Pulmonary artery endothelial cell (primary cell): Measurements from ENCODE around the gene POF1B. TPM values are rescaled to one million over a fixed set of nuclear protein-coding genes. Genes with fewer than 3 reads are reported as not detected.
"Not testable (repeated sequence)": the region's sequence is repeated elsewhere in the genome, so short reads cannot be mapped to it uniquely, and the experiment has no call there.

Source experiments
- DNase-seq: peaks from one replicate; pipeline ENCODE4 v3.0.0-alpha.2; 2011; ENCODE audit warnings: low read depth, low spot score
- total RNA-seq: library from RNA; depleted of rRNA; stranded (reverse); fragments of >200 nt; gene quantifications from 2 replicates; pipeline ENCODE4 v1.2.3, GENCODE V29; 2014

The POF1B gene, protein sequence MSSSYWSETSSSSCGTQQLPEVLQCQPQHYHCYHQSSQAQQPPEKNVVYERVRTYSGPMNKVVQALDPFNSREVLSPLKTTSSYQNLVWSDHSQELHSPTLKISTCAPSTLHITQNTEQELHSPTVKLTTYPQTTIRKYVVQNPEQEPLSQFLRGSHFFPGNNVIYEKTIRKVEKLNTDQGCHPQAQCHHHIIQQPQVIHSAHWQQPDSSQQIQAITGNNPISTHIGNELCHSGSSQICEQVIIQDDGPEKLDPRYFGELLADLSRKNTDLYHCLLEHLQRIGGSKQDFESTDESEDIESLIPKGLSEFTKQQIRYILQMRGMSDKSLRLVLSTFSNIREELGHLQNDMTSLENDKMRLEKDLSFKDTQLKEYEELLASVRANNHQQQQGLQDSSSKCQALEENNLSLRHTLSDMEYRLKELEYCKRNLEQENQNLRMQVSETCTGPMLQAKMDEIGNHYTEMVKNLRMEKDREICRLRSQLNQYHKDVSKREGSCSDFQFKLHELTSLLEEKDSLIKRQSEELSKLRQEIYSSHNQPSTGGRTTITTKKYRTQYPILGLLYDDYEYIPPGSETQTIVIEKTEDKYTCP
- total RNA-seq: 0.40 and 0.92 TPM in 2 replicates

DNA sequence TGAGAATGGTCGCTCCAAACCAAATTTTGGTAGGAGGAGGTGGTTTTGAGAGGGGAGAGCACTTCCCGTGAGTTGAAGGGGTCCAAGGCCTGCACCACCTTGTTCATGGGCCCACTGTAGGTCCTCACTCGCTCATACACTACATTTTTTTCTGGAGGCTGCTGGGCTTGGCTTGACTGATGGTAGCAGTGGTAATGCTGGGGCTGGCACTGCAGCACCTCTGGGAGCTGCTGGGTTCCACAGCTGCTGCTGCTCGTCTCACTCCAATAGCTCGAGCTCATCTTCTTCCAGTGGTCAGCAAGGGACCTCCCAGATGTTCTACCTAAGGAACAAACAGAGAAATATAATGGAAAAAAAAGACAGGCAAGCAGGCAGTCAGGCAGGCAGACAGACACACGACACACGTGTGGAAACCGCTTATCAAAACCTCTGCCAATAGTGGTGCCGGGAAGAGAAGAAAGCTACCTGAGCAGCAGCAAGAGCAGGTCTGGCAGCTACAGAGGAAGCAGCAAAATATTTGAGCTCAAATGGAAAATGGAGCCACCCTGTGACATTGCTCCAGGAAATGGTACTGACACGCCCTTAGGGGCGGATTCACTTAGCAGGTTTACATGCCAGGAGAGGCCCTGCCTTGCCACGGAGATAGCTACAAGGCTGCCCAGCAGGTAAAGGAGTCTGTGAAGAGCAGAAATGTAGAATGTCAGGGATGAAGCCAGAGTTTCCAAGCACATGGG lies at the start of gene POF1B:
POF1B (minus strand) TSS at position 492 of the 734 bp plus-strand sequence; CDS start at position 281, 211 bp downstream.
- DNase-seq: no peak

DNA sequence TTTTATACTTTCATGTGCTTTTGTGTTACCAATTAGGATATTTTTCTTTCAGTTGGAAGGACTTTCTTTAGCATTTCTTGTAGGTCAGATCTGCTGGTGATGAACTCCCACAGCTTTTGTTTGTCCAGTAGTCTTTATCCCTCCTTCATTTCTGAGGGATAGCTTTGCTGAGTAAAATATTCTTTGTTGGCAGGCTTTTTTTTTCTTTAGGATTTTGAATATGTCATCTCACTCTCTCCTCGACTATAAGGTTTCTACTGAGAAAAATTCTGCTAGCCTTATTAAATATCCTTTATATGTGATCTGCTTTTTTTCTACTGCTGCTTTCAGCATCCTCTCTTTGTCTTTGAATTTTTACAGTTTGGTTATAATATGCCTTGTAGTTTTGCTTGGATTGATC lies 49.6 kb upstream of the POF1B start:
- DNase-seq: no peak

DNA sequence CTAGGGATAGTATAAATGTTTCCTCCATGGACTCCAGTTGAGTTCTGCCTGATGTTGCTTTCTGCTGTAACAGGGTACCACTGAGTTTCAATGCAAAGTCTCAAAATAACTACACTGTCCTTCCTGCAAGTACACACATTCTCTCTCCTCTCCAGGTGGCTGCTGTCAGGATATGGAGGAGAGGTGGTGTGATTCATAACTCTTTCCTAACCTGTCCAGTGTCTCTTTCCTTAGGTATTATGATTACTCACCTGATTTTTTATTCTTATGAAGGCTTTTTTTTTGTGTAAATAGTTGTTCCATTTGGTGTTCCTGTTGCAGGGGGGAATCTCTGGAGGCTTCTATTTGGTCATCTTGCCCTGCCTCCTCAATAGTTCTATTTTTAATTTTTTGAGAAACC lies 39.8 kb upstream of the POF1B start:
- no peak for DNase-seq

DNA sequence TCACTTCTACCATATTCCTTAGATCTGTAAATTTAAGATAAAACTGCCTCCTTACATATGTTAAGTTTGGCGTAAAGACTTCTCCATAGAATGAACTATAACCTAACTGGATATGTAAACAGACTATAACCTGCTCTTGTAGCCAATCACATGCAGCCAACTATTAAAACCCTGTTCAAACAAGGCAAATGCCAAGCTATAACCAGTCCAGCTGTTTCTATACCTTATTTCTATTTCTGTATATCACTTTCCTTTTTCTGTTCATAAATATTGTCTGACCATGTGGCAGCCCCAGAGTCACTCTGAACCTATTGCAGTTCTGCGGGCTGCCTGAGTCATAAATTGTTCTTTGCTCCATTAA lies 12.4 kb upstream of the POF1B start:
- DNase-seq: no peak

DNA sequence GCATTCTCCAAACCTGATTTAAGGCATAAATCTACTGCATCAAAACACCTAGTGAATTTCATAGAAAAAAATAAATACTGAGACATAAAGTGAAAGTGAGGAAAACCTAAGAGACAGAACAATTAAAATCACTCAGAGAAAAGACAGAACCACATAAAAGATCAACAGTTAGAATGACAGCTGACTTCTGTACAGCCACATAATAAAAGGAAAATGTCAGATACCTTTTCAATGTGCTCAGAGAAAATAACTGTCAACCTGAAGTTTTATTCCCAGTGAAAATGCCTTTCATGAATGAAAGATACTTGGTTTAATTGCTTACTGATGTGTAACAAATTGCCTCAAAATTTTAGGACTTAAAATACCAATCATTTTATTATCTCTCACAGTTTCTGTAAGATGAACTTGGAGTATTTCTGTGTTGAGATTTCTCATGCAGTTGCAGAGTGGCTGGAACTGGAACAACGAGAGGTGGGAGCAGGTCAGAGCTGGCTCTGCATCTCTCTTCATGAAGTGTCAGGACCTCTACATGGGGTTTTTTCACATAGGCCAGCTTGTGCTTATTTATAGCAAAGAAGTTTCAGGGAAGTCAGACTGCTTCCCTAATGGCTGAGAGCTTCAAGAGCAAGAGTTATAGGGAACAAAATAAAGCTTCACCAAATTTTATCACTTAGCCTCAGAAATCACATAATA lies 11.9 kb upstream of the POF1B start:
- no peak for DNase-seq

DNA sequence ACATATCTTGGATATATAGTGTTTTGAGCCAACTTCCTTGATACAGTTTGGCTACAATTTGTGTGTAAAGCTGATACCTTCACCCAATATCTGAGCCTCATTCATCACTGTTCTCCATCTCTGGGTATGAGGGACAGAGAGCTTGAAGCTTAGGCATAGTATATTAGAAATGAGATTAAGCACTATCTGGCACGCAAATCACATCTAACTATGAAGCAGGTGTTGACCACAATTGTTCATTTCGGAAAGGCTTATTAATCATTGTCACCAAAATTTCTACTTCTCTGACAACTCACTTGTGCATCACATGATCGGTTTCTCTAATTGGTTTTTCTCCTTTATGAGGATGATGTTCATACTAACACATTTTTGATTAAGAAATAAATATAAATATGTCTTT lies 2.1 kb upstream of the POF1B start:
- no peak for DNase-seq

DNA sequence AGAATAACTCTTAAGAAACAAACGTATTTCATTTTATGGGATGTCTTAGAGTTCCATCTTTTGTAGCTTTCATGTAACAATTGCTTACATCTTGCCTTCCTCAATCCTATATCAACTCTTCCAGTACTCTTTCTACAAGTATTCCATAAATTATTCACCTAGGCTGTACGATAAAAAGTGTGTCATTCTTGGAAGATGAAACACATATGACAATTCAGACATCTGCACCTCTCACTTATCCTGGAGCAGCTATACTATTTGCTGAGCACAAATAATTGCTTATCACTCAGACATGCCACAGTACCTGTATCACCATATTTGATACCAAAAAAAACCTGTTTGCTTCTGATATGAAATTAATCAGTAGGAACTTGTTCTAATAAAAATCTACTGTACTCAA lies 1.0 kb downstream of the POF1B start:
- no peak for DNase-seq

DNA sequence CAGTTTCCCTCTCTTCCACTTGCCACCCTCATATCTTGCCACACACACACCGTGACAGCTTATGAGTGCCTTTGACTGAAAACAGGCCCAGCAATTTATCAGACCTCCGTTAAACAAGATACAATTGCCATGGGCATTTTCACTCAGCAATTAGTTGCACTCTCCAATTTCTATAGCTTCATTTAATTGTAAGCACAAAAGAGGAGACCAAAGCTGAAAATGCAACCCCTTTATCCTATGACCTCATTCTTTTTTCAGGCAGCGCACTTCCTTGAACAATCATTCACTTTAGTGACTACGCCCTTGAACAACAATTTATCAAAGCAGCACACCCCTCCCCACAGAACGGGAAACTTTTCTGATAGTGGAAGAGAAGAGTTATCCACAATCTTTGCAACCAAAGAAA lies 4.1 kb downstream of the POF1B start:
- DNase-seq: no peak

DNA sequence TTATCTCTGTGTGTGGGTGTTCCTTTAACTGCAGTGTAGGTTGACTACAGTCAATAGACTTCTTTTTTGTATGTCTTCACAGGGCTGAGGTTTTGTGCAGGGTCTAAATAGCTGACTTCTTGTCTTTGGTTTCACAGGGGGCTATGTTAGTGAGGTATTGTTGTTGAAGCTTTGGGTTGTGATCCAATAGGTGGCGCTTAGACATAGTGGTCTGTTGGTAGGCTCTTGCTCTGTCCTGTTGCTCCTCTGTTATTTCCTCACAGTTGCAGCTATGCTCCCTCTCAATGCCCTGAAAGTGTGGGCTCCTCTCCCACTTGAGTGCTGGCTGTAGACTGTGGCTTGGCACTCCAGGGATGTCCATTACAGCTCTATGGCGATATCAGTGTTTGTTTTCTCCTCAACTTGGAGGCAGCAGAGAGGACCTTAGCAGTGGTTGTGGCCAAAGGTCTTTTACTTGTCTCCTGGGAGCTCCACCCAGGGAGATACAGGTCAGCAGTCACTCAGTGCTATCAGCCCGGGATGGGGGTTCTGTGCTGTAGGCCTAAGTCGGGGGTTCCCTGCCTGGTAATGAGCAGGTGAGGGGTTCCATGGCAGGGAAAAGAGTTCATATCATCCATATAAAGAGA lies 14.0 kb downstream of the POF1B start:
- DNase-seq: no peak

DNA sequence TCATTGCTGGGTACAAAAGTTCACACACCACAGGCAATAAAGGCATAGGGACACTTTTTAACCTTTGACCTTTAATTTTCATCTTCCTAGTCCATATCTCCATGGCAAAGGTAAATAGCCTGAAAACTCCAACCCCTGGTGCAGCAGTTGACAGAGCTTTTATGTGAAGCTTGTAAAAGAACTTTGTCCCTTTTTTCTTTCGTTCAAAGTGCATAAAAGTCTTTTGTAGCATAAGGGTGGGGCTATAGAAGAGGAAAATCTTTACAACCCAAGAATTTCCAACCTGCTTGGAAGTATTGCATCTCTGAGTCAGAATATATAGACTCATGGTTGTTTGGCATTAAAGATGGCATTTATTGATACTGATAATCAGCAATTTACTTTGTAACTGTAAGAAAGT lies 20.4 kb downstream of the POF1B start:
- no peak for DNase-seq

DNA sequence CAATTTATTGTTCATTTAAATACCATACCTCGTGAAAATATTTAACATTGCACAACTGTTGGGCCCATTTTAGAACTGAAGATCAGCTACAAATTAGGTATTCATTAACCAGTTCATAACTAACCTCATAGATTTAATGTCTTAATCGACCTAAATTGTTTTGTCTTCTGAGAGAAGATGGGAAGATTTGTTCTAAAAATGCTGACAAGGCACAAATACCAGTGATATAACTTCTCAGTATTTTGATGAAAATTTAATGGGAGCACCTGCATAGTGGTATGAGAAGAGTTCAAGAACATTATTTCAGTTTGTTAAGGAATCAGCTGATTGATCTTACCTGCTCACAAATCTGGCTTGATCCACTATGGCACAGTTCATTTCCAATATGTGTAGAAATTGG lies 33.9 kb downstream of the POF1B start:
- DNase-seq: no peak

DNA sequence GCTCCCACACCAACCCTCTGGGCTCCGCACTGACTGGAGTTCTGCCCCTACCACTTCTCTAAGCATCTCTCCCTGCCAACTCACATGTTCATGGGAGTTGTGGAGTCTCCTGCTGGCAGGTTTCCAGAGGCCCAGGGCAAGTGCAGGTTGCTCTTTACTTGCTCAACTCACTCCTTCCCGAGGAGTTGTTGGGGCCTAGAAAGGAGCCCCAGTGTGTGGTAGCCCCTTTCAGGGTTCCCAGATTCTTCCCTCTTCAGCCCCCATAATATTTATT lies 52.5 kb downstream of the POF1B start:
- DNase-seq: no peak

DNA sequence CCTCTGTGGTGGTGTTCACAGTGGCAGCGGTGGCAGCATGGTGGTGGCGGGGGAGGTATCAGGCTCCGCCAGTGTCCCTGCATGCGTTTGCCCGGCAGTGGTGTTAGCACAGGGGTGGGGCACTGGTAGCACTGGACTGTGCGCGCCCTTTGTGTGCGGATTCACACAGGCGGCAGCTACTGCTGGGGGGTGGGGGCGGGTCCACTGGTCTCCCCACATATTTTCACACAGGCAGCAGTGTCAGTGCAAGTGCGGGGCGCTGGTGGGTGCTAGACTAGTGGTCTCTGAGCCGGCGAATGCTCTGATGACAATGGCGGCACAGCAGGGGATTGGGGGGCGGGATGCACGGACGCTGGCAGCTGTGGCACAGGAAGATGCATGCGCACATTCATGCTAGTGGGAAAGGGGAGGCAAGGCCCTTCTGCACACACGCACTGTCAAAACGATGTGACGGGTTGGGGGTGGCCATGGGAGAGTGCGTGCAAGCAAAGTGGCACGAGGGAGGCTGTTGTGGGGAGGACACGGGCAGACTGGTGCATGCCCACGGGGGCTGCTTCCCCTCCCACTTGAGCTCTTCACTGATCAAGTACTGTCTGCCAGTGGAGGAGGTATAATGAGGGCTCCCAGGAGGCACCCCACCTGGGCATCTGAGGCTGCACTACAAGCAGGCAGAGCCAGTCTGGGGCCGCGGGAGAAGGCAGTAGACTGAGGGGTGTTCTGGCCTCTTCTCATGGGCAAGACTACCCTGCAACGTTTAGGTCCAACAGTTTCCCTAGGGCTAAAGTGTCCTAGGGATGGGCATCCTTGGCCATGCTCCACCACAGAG lies 53.0 kb downstream of the POF1B start:
- no peak for DNase-seq

DNA sequence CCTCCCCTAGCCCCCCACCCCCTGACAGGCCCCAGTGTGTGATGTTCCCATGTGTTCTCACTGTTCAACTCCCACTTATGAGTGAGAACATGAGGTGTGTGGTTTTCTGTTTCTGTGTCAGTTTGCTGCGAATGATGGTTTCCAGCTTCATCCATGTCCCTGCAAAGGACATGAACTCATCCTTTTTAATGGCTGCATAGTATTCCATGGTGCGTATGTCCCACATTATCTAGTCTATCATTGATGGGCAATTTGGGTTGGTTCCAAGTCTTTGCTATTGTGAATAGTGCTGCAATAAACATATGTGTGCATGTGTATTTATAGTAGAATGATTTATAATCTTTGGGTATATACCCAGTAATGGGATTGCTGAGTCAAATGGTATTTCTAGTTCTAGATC lies 68.1 kb downstream of the POF1B start:
- not testable (repeated sequence) for DNase-seq

DNA sequence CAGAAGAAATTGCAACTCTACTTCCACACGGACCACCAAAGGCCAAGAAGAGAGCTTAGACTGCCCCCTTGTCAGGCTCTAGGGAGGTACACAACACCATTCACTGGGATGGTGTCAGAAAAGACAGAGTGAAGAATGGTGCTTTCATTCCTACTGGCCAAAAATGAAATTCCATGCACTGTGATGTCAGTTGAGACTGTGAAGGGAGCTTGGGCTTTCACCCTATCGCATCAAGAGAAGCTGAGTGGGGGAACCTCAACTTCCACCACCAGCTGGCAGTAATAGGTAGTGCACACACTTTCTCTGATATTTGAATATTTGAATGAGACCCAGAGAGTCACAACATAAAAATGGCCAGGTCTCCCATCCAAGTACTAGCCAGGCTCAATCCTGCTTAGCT lies 69.7 kb downstream of the POF1B start:
- no peak for DNase-seq

DNA sequence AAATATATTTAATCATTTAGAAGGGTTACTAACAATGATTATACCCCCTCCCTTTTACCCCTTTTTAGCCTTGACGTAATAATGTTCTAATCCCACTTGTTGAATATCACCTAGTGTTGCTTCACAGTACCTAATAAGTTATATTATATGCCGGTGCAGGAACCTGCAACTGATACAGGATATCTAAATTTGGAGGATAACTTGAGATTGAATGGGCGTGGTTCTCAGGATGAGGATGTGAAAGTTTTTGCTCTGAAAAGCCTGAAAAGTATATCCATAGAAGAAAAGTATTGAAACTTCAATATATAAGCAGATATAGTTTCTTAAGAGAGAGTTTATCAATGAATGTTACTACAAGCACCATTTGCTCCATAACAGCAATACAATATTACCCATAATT lies 75.9 kb downstream of the POF1B start:
- no peak for DNase-seq

DNA sequence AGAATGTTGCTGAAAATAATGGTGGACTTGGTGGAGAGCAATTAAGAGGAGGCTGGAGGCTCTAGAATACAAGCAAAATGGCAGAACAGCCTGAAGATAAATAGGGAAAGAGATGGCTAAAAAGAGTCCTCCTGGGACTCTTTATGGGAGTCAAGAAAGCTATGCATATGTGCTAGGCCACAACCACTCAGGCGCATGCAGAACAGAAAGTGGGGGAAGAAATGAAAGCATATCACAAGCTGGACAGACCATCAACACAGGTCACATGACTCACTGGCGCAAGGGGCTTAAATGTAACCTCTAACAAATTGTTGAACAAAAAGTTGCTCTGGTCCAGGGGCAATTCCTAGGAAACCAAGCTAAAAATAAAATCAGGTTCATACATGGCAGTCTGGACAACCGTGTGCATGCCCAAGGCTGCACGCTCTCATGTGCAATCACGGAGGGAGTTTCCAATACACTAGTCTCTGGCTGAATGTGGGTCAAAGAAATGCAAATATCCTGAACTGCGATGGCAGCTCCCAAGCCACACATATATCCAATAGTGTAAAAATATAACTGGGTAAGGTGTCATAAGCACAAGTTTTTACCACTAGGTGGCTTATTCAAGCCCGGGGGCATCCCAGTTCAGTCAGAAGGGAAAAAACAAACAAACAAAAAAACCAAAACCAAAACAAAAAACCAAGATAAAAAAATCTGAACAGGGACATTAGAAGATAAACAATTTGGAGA lies 90.3 kb downstream of the POF1B start:
- no peak for DNase-seq

DNA sequence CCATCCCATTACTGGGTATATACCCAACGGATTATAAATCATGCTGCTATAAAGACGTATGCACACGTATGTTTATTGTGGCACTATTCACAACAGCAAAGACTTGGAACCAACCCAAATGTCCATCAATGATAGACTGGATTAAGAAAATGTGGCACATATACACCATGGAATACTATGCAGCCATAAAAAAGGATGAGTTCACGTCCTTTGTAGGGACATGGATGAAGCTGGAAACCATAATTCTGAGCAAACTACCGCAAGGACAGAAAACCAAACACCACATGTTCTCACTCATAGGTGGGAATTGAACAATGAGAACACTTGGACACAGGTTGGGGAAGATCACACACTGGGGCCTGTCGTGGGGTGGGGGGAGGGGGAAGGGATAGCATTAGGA lies 94.2 kb downstream of the POF1B start:
- not testable (repeated sequence) for DNase-seq

DNA sequence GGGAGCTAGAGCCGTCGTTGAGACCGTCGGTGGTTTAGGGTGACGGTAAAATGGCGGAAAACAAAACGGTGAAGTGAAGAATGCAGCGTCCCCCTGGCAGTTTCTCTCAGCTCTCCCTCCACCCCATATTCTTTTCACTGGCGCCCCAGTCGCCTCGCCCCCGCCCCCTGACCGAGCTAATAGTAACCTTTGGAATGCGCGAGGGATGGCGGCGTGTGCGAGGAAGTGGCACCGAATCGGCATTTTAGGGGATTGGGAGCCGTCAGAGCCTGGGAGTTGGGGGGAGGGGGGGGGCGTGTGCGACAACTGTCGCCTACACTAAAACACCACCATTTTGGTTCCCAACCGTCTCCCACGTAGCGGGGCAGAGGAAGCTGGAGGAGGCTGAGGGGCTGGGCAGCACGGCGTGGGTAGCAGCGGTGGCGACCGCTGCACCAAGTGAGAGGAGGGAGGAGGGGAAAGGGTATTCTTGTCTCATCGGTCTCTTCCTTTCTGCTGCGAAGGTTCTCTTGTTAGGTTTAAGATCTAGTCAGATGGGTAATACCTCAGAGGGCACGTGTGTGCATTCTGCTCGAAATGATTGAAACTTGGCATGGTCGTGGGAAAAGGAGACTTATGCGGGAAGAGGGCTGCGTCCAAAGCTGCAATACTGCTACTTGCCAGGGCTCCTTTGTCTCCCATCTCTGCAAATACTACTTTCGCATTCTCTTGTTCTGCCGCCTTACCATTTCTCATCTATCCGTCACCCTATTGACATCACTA lies 134.8 kb downstream of the POF1B start:
- no peak for DNase-seq
